HEK293 (cell line): ENCODE results near the gene DST.

Source experiments
- CTCF ChIA-PET: fragments of 350-600 bp; formaldehyde crosslinking; extraction: SDS; loops from one replicate; lab custom pipeline; 2021; ENCODE audit warnings: antibody characterized with exemption; lab: Yijun Ruan, JAX
- POLR2A ChIA-PET: fragments of 300-600 bp; formaldehyde crosslinking; extraction: SDS; loops from one replicate; lab custom pipeline; 2020; ENCODE audit warnings: antibody characterized with exemption, inconsistent platforms; lab: Yijun Ruan, JAX
- H3K27ac ChIP-seq: fragments of 200-500 bp; sonication (Bioruptor generic); 2 replicates; pipeline ENCODE4 v1.5.1; 2014; ENCODE audit warnings: low read depth, low read length, control low read depth, inconsistent platforms; ENCODE audit errors: extremely low read depth
- H3K36me3 ChIP-seq, 2 experiments: fragments of 200-500 bp in 1 of 2; sonication (Bioruptor generic) in 1 of 2; 1 replicate in 1 of 2; 2 replicates in 1 of 2; pipeline ENCODE4 v1.5.1; 2014 to 2017; ENCODE audit warnings: inconsistent platforms in 2 of 2, low read length in 2 of 2; ENCODE audit not compliant: control insufficient read depth in 2 of 2, insufficient read depth in 1 of 2
- H3K4me1 ChIP-seq: fragments of 200-500 bp; sonication (Bioruptor generic); 2 replicates; pipeline ENCODE4 v1.5.1; 2014; ENCODE audit warnings: mild to moderate bottlenecking, low read length, inconsistent platforms; ENCODE audit not compliant: control insufficient read depth, insufficient read depth
- H3K4me3 ChIP-seq: 2 replicates; pipeline ENCODE4 v1.5.1; 2011; ENCODE audit warnings: low read depth, mild to moderate bottlenecking, control low read depth, low read length, moderate library complexity
- H3K9me3 ChIP-seq: fragments of 200-500 bp; sonication (Bioruptor generic); 2 replicates; pipeline ENCODE4 v1.5.1; 2014; ENCODE audit warnings: low read depth, low read length, inconsistent platforms; ENCODE audit not compliant: control insufficient read depth, insufficient read depth
- ATF2 ChIP-seq: fragments of 450-650 bp; formaldehyde crosslinking; IDR thresholded peaks from 2 replicates; pipeline ENCODE4 v1.5.1; 2016; ENCODE audit warnings: missing biosample characterization, missing genetic modification characterization, low read depth
- BCL6B ChIP-seq: fragments of 450-650 bp; formaldehyde crosslinking; IDR thresholded peaks from 2 replicates; pipeline ENCODE4 v1.5.1; 2017; ENCODE audit warnings: missing biosample characterization, missing genetic modification characterization
- CTCF ChIP-seq: fragments of 450-650 bp; formaldehyde crosslinking; IDR thresholded peaks from 2 replicates; pipeline ENCODE4 v1.5.1; 2016; ENCODE audit warnings: missing biosample characterization, missing genetic modification characterization
- GFI1B ChIP-seq: fragments of 450-650 bp; formaldehyde crosslinking; IDR thresholded peaks from 2 replicates; pipeline ENCODE4 v1.5.1; 2016; ENCODE audit warnings: missing biosample characterization, missing genetic modification characterization
- GLI2 ChIP-seq: fragments of 450-650 bp; formaldehyde crosslinking; IDR thresholded peaks from 2 replicates; pipeline ENCODE4; 2017; ENCODE audit warnings: missing biosample characterization, missing genetic modification characterization, low read depth, borderline replicate concordance
- GLIS1 ChIP-seq: fragments of 450-650 bp; formaldehyde crosslinking; IDR thresholded peaks from 2 replicates; pipeline ENCODE4 v1.5.1; 2016; ENCODE audit warnings: missing biosample characterization, missing genetic modification characterization
- PRDM4 ChIP-seq: fragments of 450-650 bp; formaldehyde crosslinking; IDR thresholded peaks from 2 replicates; pipeline ENCODE4 v1.5.1; 2017; ENCODE audit warnings: missing biosample characterization, missing genetic modification characterization
- RBAK ChIP-seq: fragments of 450-650 bp; formaldehyde crosslinking; IDR thresholded peaks from 2 replicates; pipeline ENCODE4 v1.5.1; 2016; ENCODE audit warnings: missing biosample characterization, missing genetic modification characterization
- TRIM28 ChIP-seq: IDR thresholded peaks from 2 replicates; pipeline ENCODE4 v1.6.1; 2011; ENCODE audit warnings: low read length, control low read depth, borderline replicate concordance
- ZBTB17 ChIP-seq: fragments of 450-650 bp; formaldehyde crosslinking; IDR thresholded peaks from 2 replicates; pipeline ENCODE4 v1.5.1; 2016; ENCODE audit warnings: missing biosample characterization, missing genetic modification characterization
- ZEB2 ChIP-seq: fragments of 450-650 bp; formaldehyde crosslinking; IDR thresholded peaks from 2 replicates; pipeline ENCODE4 v1.5.1; 2016; ENCODE audit warnings: missing biosample characterization, missing genetic modification characterization
- ZNF132 ChIP-seq: fragments of 450-650 bp; formaldehyde crosslinking; IDR thresholded peaks from 2 replicates; pipeline ENCODE4 v1.5.1; 2017; ENCODE audit warnings: missing biosample characterization, missing genetic modification characterization, borderline replicate concordance
- ZNF146 ChIP-seq: fragments of 450-650 bp; formaldehyde crosslinking; IDR thresholded peaks from 2 replicates; pipeline ENCODE4 v1.5.1; 2016; ENCODE audit warnings: missing biosample characterization, missing genetic modification characterization
- ZNF23 ChIP-seq: fragments of 450-650 bp; formaldehyde crosslinking; IDR thresholded peaks from 2 replicates; pipeline ENCODE4 v1.5.1; 2016; ENCODE audit warnings: missing biosample characterization, missing genetic modification characterization, borderline replicate concordance
- ZNF302 ChIP-seq: fragments of 450-650 bp; formaldehyde crosslinking; IDR thresholded peaks from 2 replicates; pipeline ENCODE4 v1.5.1; 2016; ENCODE audit warnings: missing biosample characterization, missing genetic modification characterization, low read depth
- ZNF335 ChIP-seq: fragments of 450-650 bp; formaldehyde crosslinking; conservative IDR thresholded peaks from 2 replicates; pipeline ENCODE4 v1.5.1; 2016; ENCODE audit warnings: missing biosample characterization, missing genetic modification characterization
- ZNF366 ChIP-seq: fragments of 450-650 bp; formaldehyde crosslinking; conservative IDR thresholded peaks from 2 replicates; pipeline ENCODE4 v1.5.1; 2016; ENCODE audit warnings: missing biosample characterization, missing genetic modification characterization
- ZNF391 ChIP-seq: fragments of 450-650 bp; formaldehyde crosslinking; IDR thresholded peaks from 2 replicates; pipeline ENCODE4 v1.5.1; 2016; ENCODE audit warnings: low read depth, missing biosample characterization, missing genetic modification characterization, borderline replicate concordance
- ZNF513 ChIP-seq: fragments of 450-650 bp; IDR thresholded peaks from 2 replicates; pipeline ENCODE4 v1.5.1; 2018; ENCODE audit warnings: missing biosample characterization, missing genetic modification characterization
- ZNF580 ChIP-seq: fragments of 450-650 bp; formaldehyde crosslinking; IDR thresholded peaks from 2 replicates; pipeline ENCODE4 v1.5.1; 2016; ENCODE audit warnings: missing biosample characterization, missing genetic modification characterization
- ZNF785 ChIP-seq: fragments of 450-650 bp; formaldehyde crosslinking; IDR thresholded peaks from 2 replicates; pipeline ENCODE4 v1.5.1; 2016; ENCODE audit warnings: missing biosample characterization, missing genetic modification characterization
- ZNF792 ChIP-seq: fragments of 450-650 bp; formaldehyde crosslinking; IDR thresholded peaks from 2 replicates; pipeline ENCODE4 v1.5.1; 2016; ENCODE audit warnings: missing biosample characterization, missing genetic modification characterization
- ZSCAN30 ChIP-seq: fragments of 450-650 bp; IDR thresholded peaks from 2 replicates; pipeline ENCODE4 v1.5.1; 2018; ENCODE audit warnings: missing biosample characterization, mild to moderate bottlenecking, missing genetic modification characterization, moderate library complexity

Gene DST

GRCh38 chr6:56518995-56519767 is 123.5 kb downstream of the DST start:
- no peaks in the 10 kb centered on the region for H3K9me3 ChIP-seq
- TF ChIP-seq RBAK (tag by site-specific recombination), result no peak
- peak; percentile 51 for TF ChIP-seq GLIS1 (tag by site-specific recombination)
- POLR2A ChIA-PET, result interaction anchor here (2.4 kb wide), 1 partner anchor 23 kb away, joined by 6 read pairs; no protein-coding TSS in a partner anchor
- H3K27ac ChIP-seq, result no peak overlapping the region
- CTCF ChIA-PET, result interaction anchor here (0.6 to 1.7 kb wide), 5 partner anchors 31 to 152 kb away, joined by 3 to 5 read pairs (median 3); no protein-coding TSS in a partner anchor
- no peak overlapping the region for H3K4me3 ChIP-seq
- H3K36me3 ChIP-seq, result peaks cover 25% of the 10 kb centered on the region in 2 experiments
- H3K4me1 ChIP-seq, result peaks cover 19% of the 10 kb centered on the region

- ChIA-PET POLR2A (interaction anchor here (2.4 kb wide), 1 partner anchor 25 kb away, joined by 6 read pairs; no protein-coding TSS in a partner anchor), CTCF (interaction anchor here (1.7 kb wide), 1 partner anchor 76 kb away, joined by 5 read pairs; no protein-coding TSS in a partner anchor)
- H3K36me3 ChIP-seq, result peaks cover 23 to 31% of the 10 kb centered on the region in 2 experiments
- H3K4me1 ChIP-seq, result peaks cover 19% of the 10 kb centered on the region
- H3K27ac ChIP-seq, result no peak overlapping the region
- H3K9me3 ChIP-seq, result no peaks in the 10 kb centered on the region
- H3K4me3 ChIP-seq, result no peak overlapping the region
- 0 out of 2 replicates have a peak, but pooled peaks have one; percentile 48 for TF ChIP-seq ZSCAN30 (tag by site-specific recombination)
- TF ChIP-seq TRIM28, result no peak
- TF ChIP-seq ZNF146 (tag by site-specific recombination), result no peak
- no peak for TF ChIP-seq ZNF391 (tag by site-specific recombination)
- TF ChIP-seq ZEB2 (tag by site-specific recombination), result peak; percentile 88
- 0 out of 2 replicates have a peak, but pooled peaks have one; percentile 52 for TF ChIP-seq ZNF580 (tag by site-specific recombination)
- no peak for TF ChIP-seq ZNF785 (tag by site-specific recombination)
- TF ChIP-seq ZNF132 (tag by site-specific recombination), result no peak
- no peak for TF ChIP-seq ZNF23 (tag by site-specific recombination)
- no peak for TF ChIP-seq ZNF302 (tag by site-specific recombination)
- TF ChIP-seq ZBTB17 (tag by site-specific recombination), result peak; percentile 89
- peak; percentile 63; the same call in 1 of the 2 replicates for TF ChIP-seq GFI1B (tag by site-specific recombination)
- peak; percentile 90 for TF ChIP-seq ZNF366
- no peak for TF ChIP-seq ZNF513 (tag by site-specific recombination)
- TF ChIP-seq ZNF792, result no peak
- peak; percentile 64; the same call in 1 of the 2 replicates for TF ChIP-seq GLI2 (tag by site-specific recombination)
- TF ChIP-seq ZNF335 (tag by site-specific recombination), result peak; percentile 25; the same call in 1 of the 2 replicates
- peak; percentile 38 for TF ChIP-seq PRDM4 (tag by site-specific recombination)
- TF ChIP-seq ATF2 (tag by site-specific recombination), result peak; percentile 35; the same call in 1 of the 2 replicates
- peak; percentile 81 for TF ChIP-seq BCL6B (tag by site-specific recombination)
- TF ChIP-seq CTCF (tag by site-specific recombination), result no peak
Measured at GRCh38 chr6:56517155-56517745, 125.4 kb downstream of the DST start.
